Measurements from ENCODE around the gene ECEL1. TPM values are rescaled to one million over a fixed set of nuclear protein-coding genes. Genes with fewer than 3 reads are reported as not detected.
A peak's percentile ranks its signal among the peaks of the same experiment; 100 is the strongest.

ECEL1 gene
- total and polyA plus RNA-seq, 2 donors (not counting 1 experiment from before 2014, with no cell fraction given) = 0.47 TPM; not detected in 1

DNA sequence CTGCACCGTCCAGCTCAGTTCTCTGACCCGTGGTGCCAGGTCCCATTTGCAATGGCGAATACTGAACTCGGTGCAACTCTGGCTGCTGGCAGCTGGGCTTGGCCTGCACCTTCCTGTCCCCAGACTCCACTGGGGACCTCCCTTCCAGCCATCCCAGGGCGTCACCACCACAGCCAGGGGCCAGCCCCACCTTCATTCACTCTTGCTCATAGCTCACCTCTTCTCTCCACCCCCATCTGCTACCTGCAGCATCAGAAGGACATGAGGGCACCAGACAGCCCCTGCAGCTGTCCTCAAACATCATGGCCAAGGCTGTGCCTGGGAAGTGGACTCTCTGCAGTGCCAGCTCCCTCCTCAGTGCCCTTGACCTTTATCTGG is 47.9 kb downstream of the ECEL1 start:
- Mint-ChIP-seq H3K27me3 (peaks cover 3% of the 10 kb centered on the region), H3K4me1 (peaks cover 2% of the 10 kb centered on the region), H3K27ac (no peak overlapping the region), H3K4me3 (no peak overlapping the region), H3K9me3 (ENCODE audit: insufficient read depth) (no peaks in the 10 kb centered on the region)
- ChIA-PET POLR2A (no interaction called here), CTCF (interaction anchor here (1.3 to 1.7 kb wide), 2 partner anchors 533 to 539 kb away, joined by 6 to 8 read pairs; no protein-coding TSS in a partner anchor)
- H2AFZ ChIP-seq (ENCODE audit: insufficient read depth, low read depth, low read length, poor library complexity, severe bottlenecking) = no peak overlapping the region
- H4K20me1 ChIP-seq (ENCODE audit: control insufficient read depth, insufficient read depth, low read length, poor library complexity, severe bottlenecking) = no peaks in the 10 kb centered on the region
- no peak overlapping the region for H3K4me3 ChIP-seq (ENCODE audit: control extremely low read depth in 1 of 5, extremely low read depth in 1 of 5, insufficient read depth in 1 of 5, low read depth in 2 of 5, low read length in 4 of 5)
- peaks cover 0 to 7% of the 10 kb centered on the region in 2 donors for H3K4me1 ChIP-seq (ENCODE audit: control insufficient read depth in 2 of 2, insufficient read depth in 2 of 2, low read length in 2 of 2)
- H3K4me2 ChIP-seq (replicated peaks; ENCODE audit: low read depth, low read length, poor library complexity, severe bottlenecking) = no peak overlapping the region
- H3K27ac ChIP-seq (ENCODE audit: low read length in 2 of 2) = no peak overlapping the region
- H3K9ac ChIP-seq (ENCODE audit: low read length) = no peak overlapping the region
- no peaks in the 10 kb centered on the region for H3K79me2 ChIP-seq (ENCODE audit: control insufficient read depth, insufficient read depth, low read length)
- DNase-seq (peak; percentile 50), ATAC-seq (ENCODE audit: low read depth) (no peak)
- no peaks in the 10 kb centered on the region for H3K36me3 ChIP-seq (replicated peaks in 1 of 2; ENCODE audit: control extremely low read depth in 1 of 2, control insufficient read depth in 1 of 2, extremely low read depth in 1 of 2, insufficient read depth in 2 of 2, low read length in 1 of 2)
- 41% methylated on average over 3 of the region's 5 CpGs for WGBS (ENCODE audit: insufficient coverage)
- no peaks in the 10 kb centered on the region for H3K9me3 ChIP-seq (ENCODE audit: control extremely low read depth in 1 of 3, control insufficient read depth in 2 of 3, insufficient read depth in 1 of 3, low read length in 2 of 3)
- TF ChIP-seq EZH2 (IDR thresholded peaks at IDR 0.05; ENCODE audit: borderline replicate concordance, insufficient read depth, low read depth, low read length, poor library complexity, severe bottlenecking) = no peak
- TF ChIP-seq, protein P1, sequence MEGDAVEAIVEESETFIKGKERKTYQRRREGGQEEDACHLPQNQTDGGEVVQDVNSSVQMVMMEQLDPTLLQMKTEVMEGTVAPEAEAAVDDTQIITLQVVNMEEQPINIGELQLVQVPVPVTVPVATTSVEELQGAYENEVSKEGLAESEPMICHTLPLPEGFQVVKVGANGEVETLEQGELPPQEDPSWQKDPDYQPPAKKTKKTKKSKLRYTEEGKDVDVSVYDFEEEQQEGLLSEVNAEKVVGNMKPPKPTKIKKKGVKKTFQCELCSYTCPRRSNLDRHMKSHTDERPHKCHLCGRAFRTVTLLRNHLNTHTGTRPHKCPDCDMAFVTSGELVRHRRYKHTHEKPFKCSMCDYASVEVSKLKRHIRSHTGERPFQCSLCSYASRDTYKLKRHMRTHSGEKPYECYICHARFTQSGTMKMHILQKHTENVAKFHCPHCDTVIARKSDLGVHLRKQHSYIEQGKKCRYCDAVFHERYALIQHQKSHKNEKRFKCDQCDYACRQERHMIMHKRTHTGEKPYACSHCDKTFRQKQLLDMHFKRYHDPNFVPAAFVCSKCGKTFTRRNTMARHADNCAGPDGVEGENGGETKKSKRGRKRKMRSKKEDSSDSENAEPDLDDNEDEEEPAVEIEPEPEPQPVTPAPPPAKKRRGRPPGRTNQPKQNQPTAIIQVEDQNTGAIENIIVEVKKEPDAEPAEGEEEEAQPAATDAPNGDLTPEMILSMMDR (IDR thresholded peaks at IDR 0.05) = peak; percentile 41
- intact Hi-C loops (cut with micrococcal nuclease) = no loop called here
- no peaks in the 10 kb centered on the region for H3K27me3 ChIP-seq (replicated peaks in 1 of 4; ENCODE audit: control extremely low read depth in 1 of 4, control insufficient read depth in 3 of 4, insufficient read depth in 4 of 4, low read length in 3 of 4)

DNA sequence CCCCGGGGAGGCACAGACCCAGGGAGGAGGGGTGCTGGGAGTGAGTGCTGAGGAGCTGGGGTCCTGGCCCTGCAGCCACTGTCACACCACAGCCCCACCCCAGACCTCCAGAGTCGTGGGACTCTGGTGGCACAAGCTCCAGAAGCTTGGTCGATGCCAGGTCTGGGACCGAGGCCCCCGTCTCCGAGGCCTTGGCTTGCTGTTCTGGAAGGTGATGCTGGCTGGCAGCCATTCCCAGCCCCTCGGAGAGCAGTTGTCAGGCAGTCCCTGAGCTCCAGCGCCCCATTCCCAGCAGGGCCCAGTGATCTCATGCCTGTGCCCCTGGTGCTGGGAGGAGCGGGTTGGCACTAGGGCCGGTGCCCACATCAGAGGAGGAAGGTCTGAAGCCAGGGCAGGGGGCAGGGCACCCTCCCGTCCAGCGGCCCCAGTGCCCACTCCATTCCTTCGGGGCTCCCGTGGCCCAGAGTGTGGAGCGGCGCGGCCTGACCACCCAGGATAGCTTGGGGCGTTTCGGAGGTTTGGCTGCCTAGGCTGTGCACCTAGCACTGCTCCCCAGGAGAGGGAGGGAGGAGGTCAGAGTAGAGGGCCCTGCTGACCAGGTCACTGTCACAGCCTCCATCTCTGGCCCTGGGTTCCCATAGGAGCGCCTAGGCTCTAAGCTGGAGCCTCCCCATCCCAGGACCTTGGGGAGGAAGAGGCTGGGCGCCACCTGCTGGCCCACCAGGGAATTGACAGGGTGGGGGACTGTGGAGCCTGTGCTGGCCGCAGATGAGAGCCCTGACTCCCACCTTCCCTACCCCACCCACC is 48.5 kb downstream of the ECEL1 start:
- peaks cover 0 to 7% of the 10 kb centered on the region in 2 donors for H3K4me1 ChIP-seq (ENCODE audit: control insufficient read depth in 2 of 2, insufficient read depth in 2 of 2, low read length in 2 of 2)
- Mint-ChIP-seq H3K9me3 (ENCODE audit: insufficient read depth) (no peaks in the 10 kb centered on the region), H3K4me1 (peaks cover 2% of the 10 kb centered on the region), H3K4me3 (no peak overlapping the region), H3K27ac (no peak overlapping the region), H3K27me3 (peaks cover 3% of the 10 kb centered on the region)
- H3K36me3 ChIP-seq (replicated peaks in 1 of 2; ENCODE audit: control extremely low read depth in 1 of 2, control insufficient read depth in 1 of 2, extremely low read depth in 1 of 2, insufficient read depth in 2 of 2, low read length in 1 of 2) = no peaks in the 10 kb centered on the region
- no peaks in the 10 kb centered on the region for H3K79me2 ChIP-seq (ENCODE audit: control insufficient read depth, insufficient read depth, low read length)
- no peak overlapping the region for H3K4me3 ChIP-seq (ENCODE audit: control extremely low read depth in 1 of 5, extremely low read depth in 1 of 5, insufficient read depth in 1 of 5, low read depth in 2 of 5, low read length in 4 of 5)
- peak; percentile 29 for DNase-seq
- ATAC-seq (ENCODE audit: low read depth) = peak; percentile 60
- CTCF ChIA-PET = interaction anchor here (0.5 to 1.7 kb wide), 5 partner anchors 8 to 878 kb away, joined by 3 to 8 read pairs (median 3); no protein-coding TSS in a partner anchor
- H3K9me3 ChIP-seq (ENCODE audit: control extremely low read depth in 1 of 3, control insufficient read depth in 2 of 3, insufficient read depth in 1 of 3, low read length in 2 of 3) = no peaks in the 10 kb centered on the region
- H3K4me2 ChIP-seq (replicated peaks; ENCODE audit: low read depth, low read length, poor library complexity, severe bottlenecking) = no peak overlapping the region
- H3K27me3 ChIP-seq (replicated peaks in 1 of 4; ENCODE audit: control extremely low read depth in 1 of 4, control insufficient read depth in 3 of 4, insufficient read depth in 4 of 4, low read length in 3 of 4) = no peaks in the 10 kb centered on the region
- H3K9ac ChIP-seq (ENCODE audit: low read length) = no peak overlapping the region
- intact Hi-C loops (cut with micrococcal nuclease) = no loop called here
- WGBS (ENCODE audit: insufficient coverage) = 81% methylated on average over 13 of the region's 22 CpGs
- H4K20me1 ChIP-seq (ENCODE audit: control insufficient read depth, insufficient read depth, low read length, poor library complexity, severe bottlenecking) = no peaks in the 10 kb centered on the region
- H2AFZ ChIP-seq (ENCODE audit: insufficient read depth, low read depth, low read length, poor library complexity, severe bottlenecking) = no peak overlapping the region
- H3K27ac ChIP-seq (ENCODE audit: low read length in 2 of 2) = no peak overlapping the region
- TF ChIP-seq, protein P1 (IDR thresholded peaks at IDR 0.05) = peak; percentile 60
- TF ChIP-seq EZH2 (IDR thresholded peaks at IDR 0.05; ENCODE audit: borderline replicate concordance, insufficient read depth, low read depth, low read length, poor library complexity, severe bottlenecking) = no peak
- POLR2A ChIA-PET = no interaction called here

Data from B cell (primary cell).